Amygdala (tissue), 56 donors: ENCODE measurements around the gene CRIP1.
A peak's percentile ranks its signal among the peaks of the same experiment; 100 is the strongest.

Source experiments
- DNase-seq, 56 donors: peaks; one replicate each; lab custom pipeline; 2025; lab: John Stamatoyannopoulos, UW

Gene CRIP1

GRCh38 chr14:105450864-105451720, 35.6 kb upstream of the CRIP1 start:
- no peak for DNase-seq

- DNase-seq: no peak
These were observed 33.7 kb upstream of the CRIP1 start for GRCh38 chr14:105452963-105453362.

GRCh38 chr14:105453847-105454246, 32.8 kb upstream of the CRIP1 start:
- no peak for DNase-seq

- no peak for DNase-seq
These were observed 31.5 kb upstream of the CRIP1 start for GRCh38 chr14:105455086-105455640.

GRCh38 chr14:105455766-105456660, 30.7 kb upstream of the CRIP1 start:
- DNase-seq: no peak

GRCh38 chr14:105456736-105457617, 29.7 kb upstream of the CRIP1 start:
- DNase-seq: no peak

GRCh38 chr14:105458010-105458409, 28.7 kb upstream of the CRIP1 start:
- DNase-seq: no peak

GRCh38 chr14:105458571-105458970, 28.1 kb upstream of the CRIP1 start:
- DNase-seq: no peak

- no peak for DNase-seq
These were observed 26.6 kb upstream of the CRIP1 start for GRCh38 chr14:105460116-105460515.

- DNase-seq: no peak
These were observed 26.1 kb upstream of the CRIP1 start for GRCh38 chr14:105460616-105461015.

- no peak for DNase-seq
These were observed 24.8 kb upstream of the CRIP1 start for GRCh38 chr14:105461903-105462302.

- DNase-seq: no peak
These were observed 22.2 kb upstream of the CRIP1 start for GRCh38 chr14:105464501-105464900.

GRCh38 chr14:105465209-105466031, 21.3 kb upstream of the CRIP1 start:
- DNase-seq: no peak

GRCh38 chr14:105466531-105467248, 20.0 kb upstream of the CRIP1 start:
- no peak for DNase-seq

GRCh38 chr14:105467249-105467941, 19.3 kb upstream of the CRIP1 start:
- no peak for DNase-seq

GRCh38 chr14:105467942-105468471, 18.7 kb upstream of the CRIP1 start:
- no peak for DNase-seq

GRCh38 chr14:105468621-105469241, 18.0 kb upstream of the CRIP1 start:
- peak in 14 of 56 donors; percentile 10 to 72 (median 32) for DNase-seq
